ENCODE results near the gene DMD.

Gene DMD

DNA sequence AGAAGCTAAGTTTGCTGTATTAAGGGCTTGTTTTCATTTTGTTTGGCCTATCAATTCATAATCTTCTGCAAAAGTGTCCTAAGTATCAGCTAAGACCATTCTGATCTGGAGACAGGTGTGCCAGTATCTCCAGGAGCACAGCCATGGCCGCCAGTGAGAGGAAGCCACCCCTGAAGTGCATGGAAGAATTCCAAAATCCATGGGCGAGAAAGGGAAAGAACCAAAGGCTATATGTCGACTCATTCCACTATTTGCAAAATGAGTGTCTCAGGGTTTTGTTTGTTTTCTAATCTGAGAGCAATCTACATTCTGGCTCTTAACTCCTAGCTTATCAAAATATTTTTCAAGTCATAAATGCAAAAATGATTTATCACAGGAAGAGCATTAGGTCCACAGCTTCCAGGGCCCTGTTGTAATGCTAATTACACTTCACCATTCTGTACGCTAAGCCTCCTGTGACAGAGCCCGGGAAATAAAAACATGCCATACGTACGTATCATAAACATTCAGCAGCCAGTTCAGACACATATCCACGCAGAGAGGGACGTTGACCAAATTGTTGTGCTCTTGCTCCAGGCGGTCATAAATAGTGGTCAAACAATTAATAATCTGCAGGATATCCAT, 2002.2 kb downstream of the DMD start:
- no peak for DNase-seq

DNA sequence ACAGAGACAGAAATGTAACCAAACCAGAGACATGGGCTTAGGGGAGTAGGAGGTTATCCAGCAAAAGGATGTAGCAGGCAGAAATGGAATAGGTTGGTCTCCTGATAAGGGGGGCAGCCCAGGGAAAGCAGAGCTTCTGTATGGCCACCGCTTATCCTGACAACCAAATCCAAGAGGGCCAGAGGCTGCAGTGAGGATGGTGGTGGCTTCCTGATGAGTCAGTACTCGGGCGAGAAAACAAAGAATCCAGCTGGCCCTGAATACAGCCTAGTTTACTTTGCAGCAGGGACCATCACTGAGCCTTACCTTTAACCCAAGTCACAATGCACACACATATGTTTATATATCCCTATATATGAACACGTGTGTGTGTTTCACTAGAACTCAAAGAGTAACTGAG, 2009.8 kb downstream of the DMD start:
- no peak for DNase-seq

DNA sequence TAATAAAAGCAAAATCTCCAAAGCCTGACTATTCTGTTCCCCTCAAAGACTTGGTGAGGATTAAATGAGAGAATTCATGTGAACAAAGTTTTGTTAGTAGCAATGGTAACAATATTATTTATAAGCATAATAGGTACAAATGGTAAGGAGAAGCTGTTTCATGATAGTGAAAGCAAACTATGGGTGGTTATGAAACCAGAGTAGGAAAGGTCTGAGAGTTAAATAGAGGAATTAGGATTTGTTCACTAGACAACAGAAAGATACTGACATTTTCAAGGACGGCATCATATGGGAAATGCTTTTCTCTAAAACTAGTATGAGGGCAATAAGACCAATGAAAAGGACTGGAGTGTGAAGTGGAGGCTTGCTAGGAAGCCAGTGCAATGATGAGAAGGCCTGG, 2010.9 kb downstream of the DMD start:
- DNase-seq: no peak

DNA sequence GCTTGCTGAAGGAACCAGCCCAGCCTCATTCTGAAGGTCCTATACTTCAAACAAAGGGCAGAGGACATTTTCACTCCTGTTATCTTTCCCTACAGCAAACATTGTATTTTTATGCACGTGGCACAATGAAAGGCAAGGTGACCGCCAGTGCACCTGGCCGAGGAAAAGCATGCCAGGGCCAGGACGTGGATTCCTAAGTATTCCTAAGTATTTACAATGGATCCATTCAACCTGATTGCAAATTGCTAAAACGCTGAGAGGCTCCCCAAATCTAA, 2011.6 kb downstream of the DMD start:
- no peak for DNase-seq

DNA sequence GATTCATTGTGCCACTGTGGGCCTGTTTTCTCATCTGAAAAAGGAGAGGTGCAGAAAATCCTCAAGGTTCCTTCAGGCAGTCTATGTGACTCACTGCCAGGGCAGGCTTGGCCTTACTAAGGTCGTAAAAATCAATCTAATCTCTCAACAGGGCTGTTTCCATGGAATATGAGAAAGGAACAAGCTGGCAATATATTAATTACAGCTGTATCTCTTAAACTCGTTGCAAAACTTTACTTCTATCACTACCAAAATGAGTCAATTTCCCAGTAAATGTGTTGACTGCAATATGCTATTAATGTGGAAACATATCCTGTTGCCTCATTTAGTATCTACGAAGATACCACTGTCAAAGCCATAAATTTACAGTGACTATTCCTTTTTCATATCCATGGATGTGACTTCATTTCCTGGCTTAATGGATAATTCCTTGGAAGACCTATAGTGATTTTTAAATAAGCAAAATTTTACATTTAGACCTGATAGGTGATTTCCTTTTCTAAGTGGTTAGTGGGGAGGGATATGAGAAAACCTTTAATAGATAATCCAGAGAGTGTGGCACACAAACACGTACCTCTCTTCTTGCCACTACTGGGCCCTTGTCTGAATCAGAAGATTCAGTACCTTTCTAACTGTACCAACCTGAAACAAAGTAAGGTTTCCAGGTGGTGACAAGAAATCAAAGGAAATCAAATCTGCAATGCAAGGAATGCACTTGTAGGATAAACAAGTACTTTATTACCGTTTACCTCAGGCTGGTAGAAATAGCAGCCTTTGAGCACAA, 2012.1 kb downstream of the DMD start:
- no peak for DNase-seq

DNA sequence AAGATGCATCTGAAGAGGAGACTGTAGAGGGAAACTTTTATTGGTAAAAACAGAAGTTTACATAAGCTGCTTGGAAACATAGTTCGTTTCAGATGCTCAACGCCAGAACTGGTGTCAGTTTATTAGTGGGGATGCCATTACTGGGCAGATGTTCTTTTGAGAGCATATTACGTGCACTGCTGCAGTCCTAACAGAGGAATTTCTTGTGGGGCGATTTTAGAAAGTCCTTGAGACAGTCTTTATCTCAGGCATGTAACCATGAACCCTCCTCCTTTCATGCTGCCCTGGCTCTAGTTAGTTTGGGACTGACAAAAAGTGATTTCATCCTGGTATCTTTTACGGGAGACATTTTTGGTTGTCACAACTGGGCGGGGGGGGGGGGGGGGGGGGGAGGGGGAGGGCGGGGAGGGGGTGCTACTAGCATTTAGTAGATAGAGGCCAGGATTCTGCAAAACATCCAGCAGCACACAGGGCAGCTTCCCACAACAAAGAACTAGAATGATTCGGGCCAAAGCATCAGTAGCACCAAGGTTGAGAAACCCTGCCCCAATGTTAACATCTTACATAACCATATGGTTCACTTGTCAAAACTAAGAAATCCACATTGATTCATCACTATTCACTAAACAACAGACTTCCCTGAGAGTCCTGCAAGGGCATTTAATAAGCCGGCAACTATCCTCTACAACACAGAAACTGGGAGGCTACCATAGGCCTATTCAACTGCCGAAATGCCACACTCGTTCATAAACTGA, 2021.0 kb downstream of the DMD start:
- no peak for DNase-seq

DNA sequence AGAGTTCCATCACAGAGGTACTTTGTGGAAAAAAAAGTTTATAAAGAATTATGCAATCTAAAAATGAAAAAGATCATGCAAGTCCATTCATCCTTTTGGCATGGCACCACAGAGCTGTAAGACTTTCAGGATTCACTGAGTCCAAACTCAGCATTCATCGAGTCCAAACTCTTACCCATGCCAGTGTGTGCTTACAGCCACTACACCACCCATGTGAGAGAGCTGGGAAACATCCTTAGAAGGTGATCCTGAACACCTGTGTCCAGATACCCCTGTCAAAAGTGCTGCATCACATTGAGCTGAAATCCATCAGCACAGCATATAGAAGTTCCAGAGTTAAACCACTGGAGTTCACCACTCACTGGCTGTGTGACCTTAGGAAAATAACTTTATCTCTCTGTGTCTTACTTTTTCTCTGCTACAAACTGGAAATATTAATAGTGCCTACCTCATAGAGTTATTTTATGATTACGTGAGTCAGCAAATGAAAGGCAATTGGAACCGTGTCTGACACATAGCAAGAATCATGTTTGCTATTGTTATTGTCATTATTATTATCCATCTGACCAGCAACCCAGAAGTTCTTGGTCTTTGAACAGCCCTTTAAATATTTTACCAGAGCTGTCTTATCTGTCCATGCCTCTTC, 2024.5 kb downstream of the DMD start:
- no peak for DNase-seq

DNA sequence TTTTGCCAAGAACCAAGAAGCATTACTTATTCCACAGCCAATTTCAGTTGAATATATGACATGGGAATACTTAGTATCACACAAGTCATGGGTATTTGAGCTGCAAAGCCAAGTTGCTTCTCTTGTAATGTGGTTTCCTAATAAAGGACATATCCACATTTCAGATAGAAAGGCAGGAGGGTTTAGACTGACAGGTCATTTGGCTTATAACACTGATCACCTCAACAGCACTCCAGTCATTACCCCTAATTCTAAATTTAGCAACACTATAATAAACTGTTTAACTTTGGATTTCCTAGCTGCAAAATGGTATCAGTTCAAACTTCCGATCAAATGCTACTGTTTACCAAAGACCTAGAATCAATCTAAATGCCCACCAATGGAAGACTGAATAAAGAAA, 2025.5 kb downstream of the DMD start:
- no peak for DNase-seq

DNA sequence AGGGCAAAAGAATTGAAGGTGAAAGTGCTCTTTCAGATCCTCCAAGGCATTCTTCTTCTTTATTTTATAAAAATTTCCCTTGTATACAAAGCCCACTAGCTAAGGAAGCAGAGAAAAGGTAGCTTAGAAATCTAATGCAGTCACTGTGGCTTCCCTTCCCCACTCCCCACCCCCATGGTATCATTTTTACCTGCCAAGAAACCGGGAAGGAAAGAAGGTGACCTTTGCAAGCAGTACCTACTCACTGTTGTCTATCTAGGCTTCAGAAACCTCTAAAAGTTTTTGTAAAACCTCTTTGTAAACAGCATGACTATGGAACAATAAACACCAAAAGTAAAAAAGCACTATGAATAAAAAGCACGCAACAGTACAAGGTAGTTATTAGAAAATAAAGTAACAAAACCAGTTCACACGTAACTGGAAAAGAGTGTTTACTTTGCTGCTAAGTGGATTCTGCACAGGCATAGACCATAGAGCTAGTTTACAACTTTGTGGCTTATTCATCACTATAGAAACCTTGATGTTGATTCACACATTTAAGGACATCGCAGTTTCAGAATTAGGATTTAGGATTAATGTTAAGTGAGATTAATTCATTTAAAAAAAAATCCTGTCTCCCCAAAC, 2029.9 kb downstream of the DMD start:
- no peak for DNase-seq

DNA sequence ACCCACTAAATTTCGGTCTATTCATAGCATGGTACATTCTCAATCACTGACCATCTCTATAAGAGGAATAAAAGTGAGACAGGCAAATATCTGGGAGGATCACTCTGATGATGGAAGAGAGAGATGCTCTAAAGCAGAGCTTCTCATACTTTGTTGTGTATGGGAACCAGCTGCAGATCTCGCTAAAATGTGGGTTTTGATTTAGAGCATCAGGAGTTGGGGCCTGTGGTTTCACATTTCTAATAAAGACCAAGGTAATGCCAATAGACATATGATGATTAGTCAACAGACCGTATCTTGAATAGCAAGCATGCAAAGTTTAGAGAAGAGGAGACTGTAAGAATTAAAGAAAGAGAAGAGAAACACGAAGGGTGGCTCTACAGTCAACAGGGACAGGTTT, 2032.1 kb downstream of the DMD start:
- DNase-seq: no peak

DNA sequence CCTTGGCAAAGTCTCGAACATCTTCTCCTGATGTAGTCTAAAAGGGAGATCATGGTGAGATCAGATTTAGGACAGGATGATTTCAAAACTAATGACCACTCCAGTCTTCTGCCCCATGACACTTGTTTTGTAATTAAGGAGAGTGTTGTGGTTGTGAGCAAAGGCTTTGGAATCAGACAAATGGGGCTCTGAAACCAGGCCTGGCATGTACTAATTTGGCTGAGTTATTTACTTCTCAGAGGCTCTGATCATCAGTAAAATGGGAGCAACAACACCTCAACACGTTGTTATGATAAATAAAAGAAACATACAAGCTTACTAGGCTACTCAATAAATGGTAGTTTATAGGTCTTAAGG, 2032.6 kb downstream of the DMD start:
- DNase-seq: no peak

DNA sequence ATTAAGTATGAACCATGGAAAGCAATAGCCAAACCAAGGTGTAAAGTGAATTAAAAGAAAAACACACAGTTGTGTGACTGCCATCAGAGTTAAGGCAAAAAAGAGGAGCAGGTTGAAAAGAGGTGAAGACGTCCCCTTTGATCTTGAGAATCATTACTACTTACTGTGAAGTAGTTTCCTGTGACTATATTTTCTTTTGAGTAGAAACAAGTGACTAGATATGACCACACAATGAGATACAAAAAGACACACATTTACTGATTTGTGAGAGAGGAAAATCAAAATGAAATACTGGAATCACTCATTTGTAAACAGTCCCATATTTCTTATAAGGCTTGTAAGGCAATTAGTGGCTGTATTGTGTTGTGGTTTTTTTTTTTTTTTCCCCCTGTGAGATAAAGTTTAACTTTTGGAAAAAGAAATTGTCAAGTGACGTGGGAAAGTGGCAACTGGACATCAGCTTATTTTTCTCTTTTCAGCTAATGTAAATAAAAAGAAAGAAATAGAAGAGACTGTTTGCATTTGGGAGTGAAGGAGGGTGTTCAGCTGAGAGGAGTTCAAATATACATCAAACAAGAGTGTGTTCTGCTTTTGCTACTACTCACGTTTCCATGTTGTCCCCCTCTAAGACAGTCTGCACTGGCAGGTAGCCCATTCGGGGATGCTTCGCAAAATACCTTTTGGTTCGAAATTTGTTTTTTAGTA, 2033.1 kb downstream of the DMD start:
- no peak for DNase-seq

DNA sequence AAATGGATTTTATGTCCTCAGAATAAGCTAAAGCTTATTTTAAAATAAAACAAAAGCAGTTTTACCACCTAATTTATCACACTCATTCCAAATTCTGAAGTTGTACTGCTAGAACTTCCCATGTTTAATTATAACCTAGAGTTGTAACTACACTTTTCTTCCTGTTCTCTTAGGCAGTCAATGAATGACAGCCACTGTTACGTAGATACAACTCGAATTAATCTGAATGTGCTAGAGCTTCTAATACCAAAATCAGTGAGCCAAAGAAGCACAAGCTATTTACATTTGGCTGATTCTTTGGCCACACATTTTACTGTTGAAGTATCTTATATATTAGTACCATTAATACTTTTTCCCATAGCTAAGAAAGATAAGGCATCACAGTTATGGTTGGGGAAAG, 2040.6 kb downstream of the DMD start:
- no peak for DNase-seq

DNA sequence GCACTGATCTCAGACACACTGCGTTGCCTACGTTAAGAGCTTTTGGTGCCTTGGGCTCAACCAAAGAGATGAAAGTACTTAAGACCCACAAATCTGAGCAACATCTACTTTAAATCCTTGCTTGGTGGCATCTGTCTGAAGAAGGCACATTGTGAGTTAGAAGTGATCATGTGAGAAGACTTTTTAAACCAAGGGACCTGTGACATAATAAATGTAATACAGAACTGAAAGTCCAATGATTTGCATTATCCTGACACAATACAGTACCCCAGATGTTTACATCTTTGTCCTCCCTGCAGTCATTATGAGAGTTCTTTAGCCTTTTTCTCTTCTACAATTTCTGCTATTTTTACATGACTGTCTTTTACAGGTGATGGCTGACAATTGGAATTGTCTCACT, 2042.8 kb downstream of the DMD start:
- no peak for DNase-seq

DNA sequence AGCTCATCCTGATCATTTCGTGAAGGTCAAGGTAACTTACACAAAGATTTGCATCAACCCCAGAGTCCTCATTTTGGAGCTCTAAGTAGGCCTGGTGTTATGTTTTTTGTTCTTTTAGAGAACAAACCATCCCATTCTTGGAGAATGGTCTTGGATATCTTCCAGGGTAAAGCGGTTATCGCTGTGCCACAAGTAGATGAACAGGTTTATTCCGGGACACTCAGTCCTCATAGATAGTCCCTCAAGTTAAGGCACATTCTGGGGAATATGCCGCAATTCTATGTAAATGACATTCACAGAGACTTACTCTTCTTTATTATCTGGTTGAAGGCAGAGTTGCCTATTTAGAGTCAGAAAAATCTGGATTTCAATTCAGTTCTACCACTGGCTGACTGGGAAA, 2044.5 kb downstream of the DMD start:
- DNase-seq: no peak

DNA sequence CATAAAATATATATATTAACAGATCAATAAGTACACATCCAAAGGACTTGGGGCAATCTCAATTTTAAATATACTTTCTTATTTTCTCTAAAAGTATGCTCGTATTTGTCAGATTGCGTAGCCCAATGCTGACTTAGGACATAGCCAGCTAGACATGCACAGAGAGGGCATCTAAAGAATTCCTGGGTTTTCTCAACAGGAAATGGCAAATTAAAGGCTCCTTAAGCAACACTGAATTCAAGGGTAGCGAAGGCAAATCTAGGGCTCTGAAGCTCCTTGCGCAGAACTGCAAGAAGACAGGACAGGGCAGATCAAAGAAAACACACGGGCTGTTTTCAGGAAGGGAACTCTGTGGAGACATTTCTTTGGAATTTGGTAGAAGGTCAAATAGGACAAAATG, 2044.9 kb downstream of the DMD start:
- no peak for DNase-seq

DNA sequence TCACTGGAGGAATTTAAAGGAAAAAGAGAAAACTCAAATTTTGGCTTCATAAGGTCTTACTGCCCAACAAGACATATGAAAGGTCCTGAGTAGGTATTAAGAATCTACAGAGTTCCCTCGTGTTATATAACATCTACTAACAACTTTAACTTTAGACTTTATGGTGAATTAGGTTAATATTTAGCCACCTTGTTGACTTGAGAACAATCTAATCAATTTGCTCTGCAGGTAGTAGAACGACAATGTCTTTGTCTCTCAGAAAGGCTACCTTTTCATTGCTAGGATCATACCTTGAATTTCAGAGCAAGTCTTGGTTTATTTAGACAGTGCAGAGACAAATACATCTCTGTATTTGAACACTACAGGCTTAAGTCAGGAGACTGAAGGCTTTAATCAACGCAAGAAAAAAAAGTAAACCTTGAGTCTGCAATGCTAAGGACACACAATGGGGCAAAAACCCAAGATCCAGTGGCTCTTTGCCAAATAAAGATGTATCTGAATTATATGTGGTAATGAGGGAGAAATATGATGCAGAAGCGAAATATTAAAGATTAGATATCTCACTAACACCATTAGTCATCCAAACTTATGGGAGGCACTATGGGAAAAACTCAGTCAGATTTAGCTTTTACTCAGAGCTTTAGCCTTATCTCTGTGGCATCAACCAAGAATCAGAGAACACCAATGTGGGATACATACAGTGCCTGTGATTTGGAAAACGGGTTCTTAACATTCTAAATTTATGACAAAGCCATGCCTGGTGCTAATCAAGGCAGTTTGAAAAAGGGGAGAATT, 2045.9 kb downstream of the DMD start:
- DNase-seq: no peak

DNA sequence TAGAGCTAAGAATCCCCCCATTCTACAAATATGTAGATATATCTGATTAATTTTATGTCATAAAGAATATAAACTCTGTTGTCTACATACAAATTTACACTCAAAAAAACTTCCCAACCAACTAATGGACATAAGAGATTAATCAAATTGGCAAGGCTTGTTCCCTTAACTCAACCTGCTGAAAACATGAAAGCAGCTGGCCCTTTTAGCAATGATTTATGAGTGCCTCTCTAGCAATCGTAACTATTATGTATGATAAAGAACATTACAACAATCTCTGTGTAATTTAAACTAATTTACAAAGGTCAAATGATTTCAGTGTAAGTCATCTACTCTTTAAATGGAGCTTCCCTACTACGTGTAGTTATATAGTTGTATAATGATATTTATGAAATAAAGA, 2056.4 kb downstream of the DMD start:
- no peak for DNase-seq

DNA sequence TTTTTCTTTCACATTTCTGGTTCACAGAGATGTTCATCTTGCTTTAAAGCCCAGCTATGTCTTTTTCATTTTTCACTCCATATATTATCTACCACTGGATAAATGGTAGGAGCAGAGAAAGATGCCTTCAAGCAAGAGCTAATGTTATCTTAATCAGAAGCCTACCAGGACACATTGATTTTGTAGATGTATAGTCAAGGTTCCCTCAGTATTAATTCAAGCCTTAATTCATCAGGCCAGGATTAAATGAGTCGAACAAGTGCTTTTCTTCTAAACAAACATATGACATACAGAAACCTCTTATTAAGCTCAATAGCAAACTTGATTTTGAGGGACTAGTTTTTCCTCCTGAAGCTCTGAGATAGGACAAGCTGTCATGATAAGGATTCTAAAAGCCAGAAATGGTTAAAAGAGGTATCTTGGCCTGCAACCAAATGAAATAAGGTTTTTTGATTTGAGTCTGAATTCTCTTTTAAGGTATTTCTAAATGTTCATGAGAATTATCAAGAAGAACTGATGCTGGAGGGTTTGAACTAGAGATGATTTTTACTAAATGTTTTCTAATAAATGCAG, 2057.8 kb downstream of the DMD start:
- DNase-seq: no peak

DNA sequence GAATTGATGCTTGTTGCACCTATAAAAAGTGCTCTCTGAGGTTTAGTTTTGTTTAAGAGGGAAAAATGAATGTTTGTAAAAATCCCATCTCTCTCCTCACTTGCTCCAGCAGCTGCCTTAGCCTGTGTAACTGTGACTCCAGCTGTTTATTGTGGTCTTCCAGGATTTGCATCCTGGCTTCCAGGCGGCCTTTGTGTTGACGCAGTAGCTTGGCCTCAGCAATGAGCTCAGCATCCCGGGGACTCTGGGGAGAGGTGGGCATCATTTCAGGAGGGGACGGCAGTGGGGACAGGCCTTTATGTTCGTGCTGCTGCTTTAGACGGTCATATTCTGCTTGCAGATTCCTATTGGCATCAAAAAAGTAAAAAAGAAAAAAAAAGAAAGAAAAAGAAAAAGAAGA, 2064.2 kb downstream of the DMD start:
- no peak for DNase-seq

All from amygdala (tissue), 56 donors.